ENCODE data around the gene PTRH2.
"Not testable (repeated sequence)": the region's sequence is repeated elsewhere in the genome, so short reads cannot be mapped to it uniquely, and the experiment has no call there.

Gene PTRH2

GRCh38 chr17:59669411-59669810, 37.8 kb downstream of the PTRH2 start:
- no peak for DNase-seq (ENCODE audit: low read depth)

DNA sequence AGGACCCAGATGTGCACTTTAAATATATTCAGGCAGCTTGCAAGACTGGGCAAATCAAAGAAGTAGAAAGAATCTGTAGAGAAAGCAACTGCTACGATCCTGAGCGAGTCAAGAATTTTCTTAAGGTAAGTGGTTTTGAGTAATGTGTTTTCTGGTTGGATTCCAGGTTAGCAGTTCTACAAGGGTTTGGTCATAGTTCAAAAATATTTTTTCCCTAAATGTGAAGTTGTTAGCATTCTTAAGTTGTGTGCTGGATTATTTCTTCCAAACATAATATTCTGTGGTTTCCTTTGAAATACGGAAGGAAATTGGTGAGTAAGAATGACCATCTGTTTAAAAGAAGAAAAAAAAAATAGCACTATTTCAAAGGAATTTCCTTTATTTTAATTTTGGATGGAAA, 38.4 kb downstream of the PTRH2 start:
- no peak for DNase-seq (ENCODE audit: low read depth)

DNA sequence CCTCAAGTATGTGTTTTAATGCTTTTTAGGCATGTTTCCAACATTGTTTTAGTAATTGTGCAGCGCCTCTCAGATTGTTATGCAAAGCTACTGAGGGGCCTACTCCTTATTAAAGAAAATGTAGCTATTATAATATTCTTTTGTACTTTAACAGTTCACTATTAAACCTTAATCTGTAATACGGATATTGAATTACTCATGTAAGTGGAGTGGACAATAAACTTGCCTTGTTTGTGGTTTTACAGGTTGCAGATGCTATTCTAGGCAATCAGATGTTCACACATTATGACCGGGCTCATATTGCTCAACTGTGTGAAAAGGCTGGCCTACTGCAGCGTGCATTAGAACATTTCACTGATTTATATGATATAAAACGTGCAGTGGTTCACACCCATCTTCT, 41.0 kb downstream of the PTRH2 start:
- DNase-seq (ENCODE audit: low read depth), result no peak

GRCh38 chr17:59656624-59657023, 50.6 kb downstream of the PTRH2 start:
- not testable (repeated sequence) for DNase-seq (ENCODE audit: low read depth)

DNA sequence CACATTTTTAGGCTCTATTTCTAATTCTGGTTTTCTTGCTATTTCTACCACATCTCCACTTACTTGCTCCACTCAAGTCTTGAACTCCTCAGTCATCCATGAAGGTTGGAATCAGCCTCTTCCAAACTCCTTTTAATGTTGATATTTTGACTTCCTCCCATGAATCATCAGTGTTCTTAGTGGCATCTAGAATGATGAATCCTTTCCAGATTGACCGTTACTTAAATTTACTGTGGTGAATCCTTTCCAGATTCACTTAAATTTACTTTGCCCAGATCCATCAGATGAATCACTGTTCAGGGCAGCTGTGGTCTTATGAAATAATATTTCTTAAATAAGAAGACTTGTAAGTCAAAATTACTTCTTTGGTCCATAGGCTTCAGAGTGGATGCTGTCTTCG, 55.1 kb downstream of the PTRH2 start:
- no peak for DNase-seq (ENCODE audit: low read depth)

GRCh38 chr17:59651346-59651745, 55.9 kb downstream of the PTRH2 start:
- DNase-seq (ENCODE audit: low read depth), result no peak

DNA sequence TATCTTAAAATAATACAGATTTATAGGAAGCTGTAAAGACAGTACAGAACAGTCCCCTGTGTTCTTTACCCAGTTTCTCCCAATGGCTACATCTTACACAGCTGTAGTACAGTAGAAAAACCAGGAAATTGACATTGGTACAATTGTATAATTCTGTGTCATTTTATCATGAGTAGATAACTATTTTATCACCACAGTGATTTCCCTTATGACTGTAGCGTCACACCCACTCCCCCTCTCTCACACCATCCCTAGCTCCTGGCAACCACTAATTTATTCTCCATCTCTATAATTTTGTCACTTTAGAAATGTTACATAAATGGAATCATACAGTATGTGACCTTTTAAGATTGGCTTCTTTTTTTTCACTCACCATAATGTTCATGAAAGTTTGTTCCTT, 56.6 kb downstream of the PTRH2 start:
- DNase-seq (ENCODE audit: low read depth), result no peak

- DNase-seq (ENCODE audit: low read depth), result no peak
These were observed 57.3 kb downstream of the PTRH2 start for GRCh38 chr17:59649886-59650285.

All from stimulated activated CD8-positive, alpha-beta memory T cell treated with anti-CD3 and anti-CD28 coated beads, Interleukin-12 subunit alpha, Interleukin-12 subunit beta, amount 100 ng/mL, for 1 hour (primary cell).